A549 (cell line): Measurements from ENCODE around the gene PLIN4. TPM values are rescaled to one million over a fixed set of nuclear protein-coding genes. Genes with fewer than 3 reads are reported as not detected.

Experiments
- ATAC-seq, 2 experiments: fragments of 200-7000 bp in 1 of 2; fragments of >200 bp in 1 of 2; cut with Nextera tagmentation in 1 of 2; cut with Tn5 transposase in 1 of 2; 3 replicates each; pipeline versions ENCODE4 v1.8.0 to v1.9.1; 2018 to 2020; ENCODE audit warnings: mild to moderate bottlenecking in 1 of 2, moderate library complexity in 1 of 2
- CTCF ChIA-PET: fragments of 300-600 bp; sonication (Branson Sonifier 250); formaldehyde crosslinking; extraction: SDS; loops from one replicate; lab custom pipeline; 2021; ENCODE audit warnings: antibody characterized with exemption, inconsistent platforms; lab: Yijun Ruan, JAX
- POLR2A ChIA-PET: fragments of 350-600 bp; formaldehyde crosslinking; extraction: SDS; loops from one replicate; lab custom pipeline; 2021; ENCODE audit warnings: antibody characterized with exemption, inconsistent platforms; lab: Yijun Ruan, JAX
- DNase-seq, 2 experiments: peaks; one replicate each; pipeline versions ENCODE4 v3.0.0 to v3.0.0-alpha.2; 2011 to 2016; ENCODE audit warnings: low read depth in 1 of 2, low spot score in 1 of 2
- FAIRE-seq: peaks from 2 replicates; lab custom pipeline; 2011; peaks lifted over from hg19 to GRCh38; lab: Jason Lieb, UNC
- H3K27ac ChIP-seq, 2 experiments: fragments of >200 bp; sonication (Bioruptor Twin); formaldehyde crosslinking; 3 replicates each; pipeline ENCODE4 v1.5.1; 2016 to 2017
- H3K4me1 ChIP-seq: fragments of >200 bp; sonication (Bioruptor Twin); formaldehyde crosslinking; 3 replicates; pipeline ENCODE4 v1.6.1; 2016
- H3K4me2 ChIP-seq: fragments of >200 bp; sonication (Bioruptor Twin); formaldehyde crosslinking; 3 replicates; pipeline ENCODE4 v1.6.1; 2016
- H3K4me3 ChIP-seq: fragments of >200 bp; sonication (Bioruptor Twin); formaldehyde crosslinking; 3 replicates; pipeline ENCODE4 v1.5.1; 2016
- H3K9me3 ChIP-seq: fragments of >200 bp; sonication (Bioruptor Twin); formaldehyde crosslinking; 3 replicates; pipeline ENCODE4 v1.6.1; 2016
- ATOH8 ChIP-seq: fragments of 250-450 bp; sonication (Bioruptor Pico); IDR thresholded peaks from 2 replicates; pipeline ENCODE4 v1.5.0; 2020; ENCODE audit warnings: low read depth, mild to moderate bottlenecking, moderate library complexity
- BCL3 ChIP-seq: fragments of >200 bp; sonication (Bioruptor Twin); formaldehyde crosslinking; IDR thresholded peaks from 3 replicates; pipeline ENCODE4 v1.6.1; 2016
- CBX2 ChIP-seq: fragments of 200-600 bp; sonication (generic); IDR thresholded peaks from 2 replicates; pipeline ENCODE4 v1.6.1; 2016; ENCODE audit warnings: low read depth, mild to moderate bottlenecking, borderline replicate concordance
- FOSL2 ChIP-seq, 2 experiments: fragments of 450-650 bp in 1 of 2; fragments of >200 bp in 1 of 2; sonication (Bioruptor Twin) in 1 of 2; formaldehyde crosslinking; IDR thresholded peaks; 2 replicates each; pipeline versions ENCODE4 v1.5.0 to v1.6.1; 2016 to 2020; ENCODE audit warnings: mild to moderate bottlenecking in 1 of 2, moderate library complexity in 1 of 2
- HOXB13 ChIP-seq: fragments of 250-450 bp; sonication (Bioruptor Pico); IDR thresholded peaks from 2 replicates; pipeline ENCODE4 v1.5.0; 2020; ENCODE audit warnings: low read depth, mild to moderate bottlenecking, moderate library complexity
- HOXB5 ChIP-seq: fragments of 250-450 bp; sonication (Bioruptor Pico); IDR thresholded peaks from 2 replicates; pipeline ENCODE4 v1.5.0; 2020; ENCODE audit warnings: mild to moderate bottlenecking, moderate library complexity
- JUNB ChIP-seq: fragments of >200 bp; sonication (Bioruptor Twin); formaldehyde crosslinking; IDR thresholded peaks from 2 replicates; pipeline ENCODE4 v1.6.1; 2016
- PBX3 ChIP-seq: IDR thresholded peaks from 2 replicates; pipeline ENCODE4 v1.6.1; 2012
- RAD21 ChIP-seq, 2 experiments: fragments of >200 bp in 1 of 2; sonication (Bioruptor Twin) in 1 of 2; formaldehyde crosslinking in 1 of 2; IDR thresholded peaks in 1 of 2; conservative IDR thresholded peaks in 1 of 2; 2 replicates in 1 of 2; 3 replicates in 1 of 2; pipeline ENCODE4 v1.6.1; 2012 to 2018; ENCODE audit warnings: inconsistent platforms in 1 of 2
- SREBF2 ChIP-seq: fragments of 450-650 bp; IDR thresholded peaks from 2 replicates; pipeline ENCODE4 v1.6.1; 2014; ENCODE audit warnings: mild to moderate bottlenecking, moderate library complexity
- ZFP36 ChIP-seq: fragments of 450-650 bp; IDR thresholded peaks from 2 replicates; pipeline ENCODE4 v1.6.1; 2014; ENCODE audit warnings: borderline replicate concordance; ENCODE audit not compliant: partially characterized antibody
- ZNF302 ChIP-seq: fragments of 250-450 bp; sonication (Bioruptor Pico); IDR thresholded peaks from 2 replicates; pipeline ENCODE4 v1.9.0; 2021; ENCODE audit warnings: inconsistent platforms, mild to moderate bottlenecking, moderate library complexity
- WGBS: methylation state at CpG from one replicate; pipeline ENCODE4 v1.1.6; 2017; ENCODE audit errors: missing lambda C conversion rate; 5-methylcytosine and 5-hydroxymethylcytosine counted together
- polyA plus RNA-seq, 4 experiments: library from polyadenylated mRNA; depleted of rRNA in 3 of 4; stranded (reverse); fragments of >200 nt; fragmentation: RNase III in 1 of 4; extraction: RNeasy Plus Mini Kit Qiagen cat#74134 plus additional on column Dnase treatment in 1 of 4; gene quantifications; 2 replicates in 3 of 4; 3 replicates in 1 of 4; pipeline ENCODE4 v1.2.3, GENCODE V29; 2011 to 2017

The PLIN4 gene
- polyA plus RNA-seq, 2 of the 4 experiments (the other 2 are of a cell fraction), result 0.04 to 0.23 TPM

GRCh38 chr19:4506449-4507149, 11.7 kb downstream of the PLIN4 start:
- Histone ChIP-seq H3K27ac (no peak overlapping the region), H3K4me1 (no peaks in the 10 kb centered on the region), H3K4me3 (no peak overlapping the region), H3K9me3 (no peaks in the 10 kb centered on the region), H3K4me2 (no peak overlapping the region)
- WGBS, result 86% methylated on average over 15 of the region's 17 CpGs
- no peak for ATAC-seq
- no peak for DNase-seq
- CTCF ChIA-PET, result interaction anchor here (3.1 to 4.0 kb wide), 2 partner anchors 18 kb away, joined by 14 to 23 read pairs; no protein-coding TSS in a partner anchor
- POLR2A ChIA-PET, result no interaction called here
- no peak for FAIRE-seq
- no peak for TF ChIP-seq HOXB5

- CTCF ChIA-PET, result interaction anchor here (3.1 kb wide), 1 partner anchor 19 kb away, joined by 14 read pairs; no protein-coding TSS in a partner anchor
- DNase-seq, result no peak
- no peak for FAIRE-seq
- POLR2A ChIA-PET, result no interaction called here
- 94% methylated on average over 33 of the region's 34 CpGs for WGBS
- Histone ChIP-seq H3K4me3 (no peak overlapping the region), H3K9me3 (no peaks in the 10 kb centered on the region), H3K4me2 (no peak overlapping the region), H3K4me1 (no peaks in the 10 kb centered on the region), H3K27ac (no peak overlapping the region)
- ATAC-seq, result no peak
- TF ChIP-seq BCL3 (no peak), ZFP36 (no peak), ZNF302 (CRISPR knock-in tag) (no peak)
These were observed 12.5 kb downstream of the PLIN4 start for GRCh38 chr19:4505570-4506448.

GRCh38 chr19:4504891-4505569, 13.3 kb downstream of the PLIN4 start:
- ChIA-PET CTCF (interaction anchor here (1.3 to 3.1 kb wide), 2 partner anchors 18 to 20 kb away, joined by 4 to 14 read pairs; no protein-coding TSS in a partner anchor), POLR2A (no interaction called here)
- no peak for FAIRE-seq
- ATAC-seq, result no peak
- Histone ChIP-seq H3K4me3 (no peak overlapping the region), H3K4me2 (no peak overlapping the region), H3K4me1 (no peaks in the 10 kb centered on the region), H3K27ac (no peak overlapping the region), H3K9me3 (no peaks in the 10 kb centered on the region)
- no peak for DNase-seq
- 83% methylated on average over 11 of the region's 15 CpGs for WGBS
- TF ChIP-seq RAD21 (conservative IDR thresholded peaks at IDR 0.05 in 1 of 2, IDR thresholded peaks at IDR 0.05 in 1 of 2) (no peak), ATOH8 (CRISPR knock-in tag) (no peak), PBX3 (no peak)

GRCh38 chr19:4504297-4504701, 14.0 kb downstream of the PLIN4 start:
- TF ChIP-seq SREBF2, result no peak
- TF ChIP-seq CBX2, result no peak
- TF ChIP-seq FOSL2 (IDR thresholded peaks at IDR 0.05), result no peak
- no peak for TF ChIP-seq FOSL2 (CRISPR knock-in tag; IDR thresholded peaks at IDR 0.05)
- no peak for TF ChIP-seq HOXB13 (CRISPR knock-in tag)
- no peak for TF ChIP-seq JUNB
- POLR2A ChIA-PET, result no interaction called here
- Histone ChIP-seq H3K4me2 (no peak overlapping the region), H3K4me3 (no peak overlapping the region), H3K27ac (no peak overlapping the region), H3K9me3 (no peaks in the 10 kb centered on the region), H3K4me1 (no peaks in the 10 kb centered on the region)
- ATAC-seq (no peak; a peak in 2 of 6 replicates), DNase-seq (no peak), FAIRE-seq (no peak)
- CTCF ChIA-PET, result interaction anchor here (1.3 to 3.1 kb wide), 2 partner anchors 19 to 21 kb away, joined by 4 to 14 read pairs; no protein-coding TSS in a partner anchor
- 90% methylated on average over 8 of the region's 23 CpGs for WGBS
